Endodermal cell (in vitro differentiated cells): ENCODE results near the gene CAMKMT. TPM values are rescaled to one million over a fixed set of nuclear protein-coding genes. Genes with fewer than 3 reads are reported as not detected.

Experiments used
- DNase-seq: peaks from one replicate; pipeline ENCODE4 v3.0.0-alpha.2; 2017
- H3K27ac ChIP-seq: 2 replicates; pipeline ENCODE4 v1.5.1; 2013; ENCODE audit warnings: mild to moderate bottlenecking, low read depth, low read length, moderate library complexity
- H3K27me3 ChIP-seq: 2 replicates; pipeline ENCODE4 v1.6.1; 2013; ENCODE audit warnings: mild to moderate bottlenecking, low read length, moderate library complexity; ENCODE audit not compliant: insufficient read depth, control insufficient read depth, poor library complexity, severe bottlenecking
- H3K36me3 ChIP-seq: 2 replicates; pipeline ENCODE4 v1.7.0; 2013; ENCODE audit warnings: mild to moderate bottlenecking, low read length, moderate library complexity; ENCODE audit not compliant: control insufficient read depth, insufficient read depth
- H3K4me1 ChIP-seq: one replicate; pipeline ENCODE4 v1.7.0; 2013; ENCODE audit warnings: low read length; ENCODE audit not compliant: control insufficient read depth, insufficient read depth
- H3K4me3 ChIP-seq: 2 replicates; pipeline ENCODE4 v1.5.1; 2013; ENCODE audit warnings: mild to moderate bottlenecking, low read length, moderate library complexity
- H3K9ac ChIP-seq: 2 replicates; pipeline ENCODE4 v1.6.1; 2013; ENCODE audit warnings: mild to moderate bottlenecking, low read length, moderate library complexity; ENCODE audit not compliant: poor library complexity, severe bottlenecking; ENCODE audit errors: extremely low read depth
- H3K9me3 ChIP-seq: 2 replicates; pipeline ENCODE4 v1.6.1; 2013; ENCODE audit warnings: mild to moderate bottlenecking, low read length, moderate library complexity; ENCODE audit not compliant: control insufficient read depth
- H3K27ac Mint-ChIP-seq: 2 replicates; pipeline ENCODE4 v1.8.0; 2020; ENCODE audit warnings: mixed read lengths
- H3K27me3 Mint-ChIP-seq: 2 replicates; pipeline ENCODE4 v1.8.0; 2021; ENCODE audit warnings: mild to moderate bottlenecking, mixed read lengths; ENCODE audit not compliant: insufficient read depth
- H3K36me3 Mint-ChIP-seq: 2 replicates; pipeline ENCODE4 v1.8.0; 2020; ENCODE audit warnings: low read depth, mixed read lengths
- H3K4me1 Mint-ChIP-seq: 2 replicates; pipeline ENCODE4 v1.8.0; 2020; ENCODE audit warnings: mixed read lengths
- H3K4me3 Mint-ChIP-seq: 2 replicates; pipeline ENCODE4 v1.8.0; 2020; ENCODE audit warnings: mild to moderate bottlenecking, moderate library complexity, mixed read lengths
- H3K9me3 Mint-ChIP-seq: 2 replicates; pipeline ENCODE4 v1.8.0; 2020; ENCODE audit warnings: mild to moderate bottlenecking, mixed read lengths
- CTCF ChIP-seq: fragments of 200-600 bp; sonication (generic); conservative IDR thresholded peaks from 2 replicates; pipeline ENCODE4 v1.5.0; 2021; ENCODE audit warnings: antibody characterized with exemption, mild to moderate bottlenecking
- WGBS, 2 experiments: methylation state at CpG; one replicate each; pipeline versions ENCODE4 v1.1.5 to v1.1.7; 2013; ENCODE audit warnings: missing lambda C conversion rate in 2 of 2, mixed read lengths in 1 of 2; ENCODE audit not compliant: insufficient coverage in 1 of 2, insufficient read length in 1 of 2; 5-methylcytosine and 5-hydroxymethylcytosine counted together
- total RNA-seq, 2 donors: library from RNA; stranded (reverse); fragmentation: NEBNext Ultra II Directional in 1 of 2; extraction: Animal tissue kit (Norgen Biotek cat#: 25700) in 1 of 2; gene quantifications; 2 replicates in 1 of 2; 3 replicates in 1 of 2; pipeline ENCODE4 v1.2.1, GENCODE V29; 2021

Gene CAMKMT
- total RNA-seq, 2 donors from 2014 or later, result 31.4 to 57.5 TPM

- Histone ChIP-seq H3K4me3 (no peak overlapping the region), H3K9me3 (peaks cover 28% of the 10 kb centered on the region), H3K27me3 (no peaks in the 10 kb centered on the region), H3K4me1 (peaks cover 40% of the 10 kb centered on the region), H3K36me3 (no peaks in the 10 kb centered on the region), H3K27ac (no peak overlapping the region), H3K9ac (no peak overlapping the region)
- no peak for DNase-seq
- peak overlapping the region; percentile 44 for H3K4me3 Mint-ChIP-seq
- H3K4me1 Mint-ChIP-seq, result peaks cover 66% of the 10 kb centered on the region
- H3K9me3 Mint-ChIP-seq, result peaks cover 14% of the 10 kb centered on the region
- peaks cover 12% of the 10 kb centered on the region for H3K36me3 Mint-ChIP-seq
- no peak for TF ChIP-seq CTCF
- H3K27ac Mint-ChIP-seq, result peak overlapping the region; percentile 73
- 27 to 31% methylated on average over 8 to 11 of the region's 11 CpGs for WGBS, 2 experiments
- no peaks in the 10 kb centered on the region for H3K27me3 Mint-ChIP-seq
Observed at GRCh38 chr2:44777537-44777936, 415.8 kb downstream of the CAMKMT start.

- peak; percentile 27 for TF ChIP-seq CTCF
- Histone ChIP-seq H3K9ac (no peak overlapping the region), H3K27me3 (no peaks in the 10 kb centered on the region), H3K4me3 (no peak overlapping the region), H3K27ac (no peak overlapping the region), H3K9me3 (peaks cover 32% of the 10 kb centered on the region), H3K36me3 (no peaks in the 10 kb centered on the region), H3K4me1 (peaks cover 38% of the 10 kb centered on the region)
- DNase-seq, result peak; percentile 75
- Mint-ChIP-seq H3K27me3 (no peaks in the 10 kb centered on the region), H3K4me3 (peak overlapping the region; percentile 44), H3K9me3 (peaks cover 19% of the 10 kb centered on the region), H3K27ac (peak overlapping the region; percentile 87), H3K36me3 (peaks cover 16% of the 10 kb centered on the region), H3K4me1 (peaks cover 61% of the 10 kb centered on the region)
- 16 to 24% methylated on average over 6 to 13 of the region's 13 CpGs for WGBS, 2 experiments
Observed at GRCh38 chr2:44778221-44778654, 416.5 kb downstream of the CAMKMT start.

GRCh38 chr2:44778671-44779476 is 417.1 kb downstream of the CAMKMT start:
- Mint-ChIP-seq H3K27me3 (no peaks in the 10 kb centered on the region), H3K4me3 (peak overlapping the region; percentile 44), H3K36me3 (peaks cover 19% of the 10 kb centered on the region), H3K27ac (peak overlapping the region; percentile 87), H3K9me3 (peaks cover 23% of the 10 kb centered on the region), H3K4me1 (peaks cover 56% of the 10 kb centered on the region)
- no peak overlapping the region for H3K9ac ChIP-seq
- no peak overlapping the region for H3K27ac ChIP-seq
- H3K4me1 ChIP-seq, result peaks cover 36% of the 10 kb centered on the region
- no peaks in the 10 kb centered on the region for H3K27me3 ChIP-seq
- peak; percentile 86 for DNase-seq
- H3K36me3 ChIP-seq, result no peaks in the 10 kb centered on the region
- peaks cover 32% of the 10 kb centered on the region for H3K9me3 ChIP-seq
- H3K4me3 ChIP-seq, result no peak overlapping the region
- 23 to 32% methylated on average over 8 to 20 of the region's 20 CpGs for WGBS, 2 experiments
- no peak for TF ChIP-seq CTCF
